Amniotic epithelial cell (primary cell): ENCODE data around the gene IRX4.

ENCODE experiments used
- DNase-seq: peaks from one replicate; pipeline ENCODE4 v3.0.0-alpha.2; 2010; ENCODE audit warnings: low read depth

IRX4 gene

GRCh38 chr5:1882337-1883119 lies at the start of gene IRX4:
Gene IRX4 (minus strand): TSS chr5:1882925. CDS start chr5:1882647, 278 bp downstream.
- peak; percentile 7 for DNase-seq

GRCh38 chr5:1931604-1932231 lies 49.0 kb upstream of the IRX4 start:
- DNase-seq, result no peak

GRCh38 chr5:1930880-1931603 lies 48.3 kb upstream of the IRX4 start:
- DNase-seq, result no peak

GRCh38 chr5:1930501-1930879 lies 47.8 kb upstream of the IRX4 start:
- DNase-seq, result no peak

DNA sequence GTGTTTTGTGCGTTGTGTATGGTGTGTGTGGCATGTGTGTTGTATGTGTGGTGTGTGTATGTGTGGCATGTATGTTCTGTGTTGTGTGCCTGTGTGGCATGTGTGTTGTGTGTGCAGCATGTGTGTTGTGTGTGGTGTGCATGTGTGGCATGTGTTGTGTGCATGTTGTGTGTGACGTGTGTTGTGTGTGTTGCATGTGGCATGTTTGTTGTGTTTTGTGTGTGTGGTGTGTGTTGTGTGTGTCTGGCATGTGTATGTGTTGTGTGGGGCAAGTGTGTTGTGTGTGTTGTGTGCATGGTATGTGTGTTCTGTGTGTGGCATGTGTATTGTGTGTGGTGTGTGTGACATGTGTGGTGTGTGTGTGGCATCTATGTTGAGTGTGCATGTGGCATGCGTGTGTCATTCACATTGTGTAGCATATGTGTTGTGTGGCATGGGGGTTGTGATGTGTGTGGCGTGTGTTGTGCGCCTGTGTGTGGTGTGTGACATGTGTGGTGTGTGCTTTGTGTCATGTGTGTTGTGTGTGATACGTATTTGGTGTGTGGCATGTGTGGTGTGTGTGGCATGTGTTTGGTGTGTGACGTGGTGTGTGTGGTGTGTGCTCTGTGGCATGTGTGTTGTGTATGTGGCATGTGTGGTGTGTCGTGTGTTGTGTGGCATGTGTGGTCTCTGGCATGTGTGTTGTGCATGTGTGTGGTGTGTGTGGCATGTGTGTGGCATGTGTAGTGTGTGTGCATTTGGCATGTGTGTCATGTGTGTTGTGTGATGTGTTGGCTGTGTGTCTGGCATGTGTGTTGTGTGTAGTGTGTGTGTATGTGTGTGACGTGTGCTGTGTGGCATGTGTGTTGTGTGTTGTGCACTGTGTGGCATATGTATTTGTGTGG lies 46.6 kb upstream of the IRX4 start:
- no peak for DNase-seq

DNA sequence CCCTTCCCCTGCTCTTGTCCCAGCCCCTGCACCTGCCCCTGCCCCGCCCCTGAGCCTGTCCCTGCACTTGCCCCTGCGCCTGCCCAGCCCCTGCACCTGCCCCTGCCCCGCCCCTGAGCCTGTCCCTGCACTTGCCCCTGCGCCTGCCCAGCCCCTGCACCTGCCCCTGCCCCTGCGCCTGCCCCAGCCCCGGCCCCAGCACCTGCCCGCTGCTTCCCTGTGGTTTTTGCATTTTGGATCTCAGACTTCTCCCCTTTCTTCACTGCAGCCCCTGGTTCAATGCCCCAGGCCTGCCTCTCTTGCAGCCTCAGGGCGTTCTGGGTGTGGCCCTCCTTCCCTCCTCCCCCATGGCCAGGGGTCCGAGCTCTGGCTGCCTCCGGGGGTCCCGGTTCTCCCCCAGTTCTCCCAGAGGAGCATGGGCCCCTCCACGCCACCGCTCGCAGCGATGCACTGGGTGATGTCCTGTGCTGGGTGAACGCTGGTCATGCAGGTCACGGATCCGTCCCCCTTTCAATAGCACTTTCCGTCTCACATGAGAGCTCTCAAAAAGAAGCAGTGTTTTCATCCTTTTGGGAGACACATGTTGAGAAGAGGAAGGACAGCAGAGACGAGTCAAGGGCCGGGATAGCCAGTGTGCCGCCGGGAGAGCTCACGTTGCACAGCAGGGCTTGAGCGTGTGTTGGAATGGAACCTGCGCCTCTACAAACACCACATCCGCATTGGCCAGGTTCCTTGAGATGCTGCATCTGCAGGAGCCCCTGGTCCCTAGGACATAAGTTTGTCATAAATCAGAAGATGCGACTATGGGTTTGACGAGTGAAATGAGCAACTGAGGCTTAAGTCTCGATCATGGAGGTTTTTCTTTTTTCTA lies 44.0 kb upstream of the IRX4 start:
- DNase-seq, result no peak

- no peak for DNase-seq
These were observed 43.3 kb upstream of the IRX4 start for GRCh38 chr5:1926071-1926440.

DNA sequence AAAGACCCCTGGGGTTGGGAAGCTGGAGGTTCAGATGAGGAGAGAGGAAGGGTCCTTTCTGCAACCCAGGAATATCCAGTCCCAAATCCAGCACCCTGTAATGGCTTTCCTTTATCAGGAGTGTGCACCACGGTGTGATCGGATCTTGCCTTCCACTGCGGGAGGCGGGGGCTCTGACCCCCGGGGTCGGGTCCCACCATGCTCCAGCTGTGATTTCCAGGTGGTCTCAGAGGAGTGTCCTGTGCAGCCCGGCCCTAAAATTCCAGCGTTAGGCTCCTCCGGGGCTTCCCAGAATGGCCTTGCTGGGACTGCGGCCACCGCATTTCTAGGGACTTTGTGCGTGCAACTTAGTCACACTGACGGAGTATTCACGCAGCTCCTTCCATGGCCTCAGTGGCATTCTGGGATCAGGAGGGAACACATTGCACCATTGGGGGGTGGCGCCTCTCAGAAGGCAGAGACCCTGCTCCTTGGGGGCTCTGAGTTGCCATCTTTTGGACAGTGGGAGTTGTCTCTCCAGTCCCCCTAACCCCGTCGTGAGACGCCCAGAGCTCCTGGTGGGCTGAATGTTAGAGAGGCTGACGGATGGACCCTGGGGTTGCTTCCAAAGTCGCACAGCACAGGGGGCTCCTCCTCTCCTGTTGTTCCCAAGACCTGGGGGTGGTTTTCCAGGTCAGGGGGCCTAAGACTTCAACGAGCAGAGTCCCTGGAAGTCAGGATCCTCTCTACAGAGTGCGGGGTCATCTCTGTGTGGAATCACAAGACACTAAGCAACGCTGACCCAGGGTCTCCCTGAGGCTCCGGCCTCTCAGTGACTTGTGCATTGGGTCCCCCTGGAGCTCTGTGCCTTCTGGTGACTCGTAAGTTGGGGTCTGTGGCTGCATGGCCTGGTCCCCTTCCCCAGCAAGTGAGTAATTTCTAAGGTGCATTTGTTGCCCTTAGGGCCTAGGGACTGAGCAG lies 42.7 kb upstream of the IRX4 start:
- DNase-seq, result no peak

DNA sequence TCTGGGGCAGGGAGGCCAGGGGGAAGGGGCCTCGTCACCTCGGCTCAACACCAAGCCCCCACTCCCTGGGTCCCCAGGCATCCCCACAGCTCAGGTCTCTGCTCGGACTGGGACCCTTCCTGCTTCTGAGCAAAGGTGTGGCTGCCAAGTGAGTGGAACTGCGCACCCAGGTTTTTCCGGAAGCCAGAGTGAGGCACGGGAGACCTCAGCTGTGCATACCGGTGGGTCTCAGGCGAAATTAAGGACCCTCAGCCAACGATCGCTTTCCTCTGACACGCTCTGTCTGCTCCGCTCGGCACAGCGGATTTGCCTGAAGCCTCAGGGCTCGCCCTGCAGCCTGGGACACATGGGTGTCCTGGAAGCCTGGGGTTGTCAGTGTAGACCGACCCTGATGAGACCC lies 41.0 kb upstream of the IRX4 start:
- DNase-seq, result no peak

GRCh38 chr5:1923341-1923740 lies 40.6 kb upstream of the IRX4 start:
- no peak for DNase-seq

DNA sequence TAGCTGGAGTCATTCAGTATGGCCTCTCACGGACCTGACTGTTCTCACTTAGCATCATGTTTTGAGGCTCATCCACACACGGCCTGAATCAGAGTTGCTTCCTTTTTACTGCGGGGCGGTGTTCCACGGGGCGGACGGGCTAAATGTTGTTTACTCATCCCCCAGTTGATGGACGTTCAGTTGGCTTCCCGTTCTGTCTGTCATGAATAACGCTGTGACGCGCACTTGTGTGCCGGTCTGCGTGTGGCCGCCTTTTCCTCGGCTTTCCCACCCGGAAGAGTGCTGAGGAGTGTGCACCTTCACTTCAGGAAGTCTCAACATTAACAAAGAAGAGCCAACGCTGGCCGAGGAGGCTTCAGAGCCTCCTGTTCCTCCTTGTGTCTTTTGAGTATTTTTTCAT lies 39.0 kb upstream of the IRX4 start:
- no peak for DNase-seq

DNA sequence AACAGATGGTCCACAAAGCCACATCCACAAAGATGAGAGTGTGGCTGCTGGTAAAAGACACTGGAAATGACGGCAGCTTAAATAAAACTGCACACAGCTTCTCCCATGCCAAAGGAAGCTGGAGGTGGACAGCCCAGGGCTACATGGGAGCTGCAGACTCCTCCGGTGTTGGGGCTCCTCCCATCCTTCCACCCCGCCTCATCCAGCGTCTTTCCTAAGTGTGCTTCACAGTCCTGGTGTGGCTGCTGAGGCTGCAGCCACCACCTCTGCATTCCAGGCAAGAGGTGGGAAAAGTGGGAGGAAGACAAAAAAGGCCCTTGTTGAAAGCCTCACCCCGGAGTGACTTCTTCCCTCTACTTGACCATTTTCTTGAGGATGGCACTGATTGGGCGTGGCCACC lies 37.0 kb upstream of the IRX4 start:
- no peak for DNase-seq

- no peak for DNase-seq
These were observed 36.5 kb upstream of the IRX4 start for GRCh38 chr5:1919209-1919566.

- no peak for DNase-seq
These were observed 35.9 kb upstream of the IRX4 start for GRCh38 chr5:1918488-1919208.

DNA sequence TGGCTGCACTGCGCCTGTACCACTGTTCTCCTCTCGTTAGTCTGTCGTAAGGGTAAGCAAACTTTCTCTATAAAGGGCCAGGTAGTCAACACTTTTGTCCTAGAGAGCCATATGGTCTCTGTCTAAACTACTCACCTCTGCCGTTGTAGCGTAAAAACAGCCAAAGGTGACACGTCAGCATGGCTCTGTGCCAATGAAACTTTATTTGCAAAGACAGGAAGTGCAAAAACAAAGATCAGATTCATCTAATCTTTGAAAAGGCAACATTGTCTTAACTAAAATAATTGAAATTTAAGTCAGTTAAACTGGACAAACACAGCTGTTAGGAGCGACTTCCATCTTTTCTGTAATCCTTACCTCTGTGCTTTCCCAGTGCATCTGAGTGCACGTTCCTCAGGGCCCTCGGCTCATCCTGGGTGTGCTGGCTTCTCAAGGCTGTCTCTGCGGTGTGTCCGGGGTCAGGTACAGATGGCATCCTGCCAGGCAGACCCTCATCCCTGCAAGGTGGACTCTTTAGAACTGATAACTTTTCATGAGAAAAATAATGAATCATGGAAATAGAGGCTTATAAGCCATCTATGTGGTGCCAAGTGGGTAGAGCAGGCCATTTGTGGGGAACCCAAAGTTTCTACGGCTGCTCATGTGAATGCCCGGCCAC lies 35.2 kb upstream of the IRX4 start:
- DNase-seq, result no peak

DNA sequence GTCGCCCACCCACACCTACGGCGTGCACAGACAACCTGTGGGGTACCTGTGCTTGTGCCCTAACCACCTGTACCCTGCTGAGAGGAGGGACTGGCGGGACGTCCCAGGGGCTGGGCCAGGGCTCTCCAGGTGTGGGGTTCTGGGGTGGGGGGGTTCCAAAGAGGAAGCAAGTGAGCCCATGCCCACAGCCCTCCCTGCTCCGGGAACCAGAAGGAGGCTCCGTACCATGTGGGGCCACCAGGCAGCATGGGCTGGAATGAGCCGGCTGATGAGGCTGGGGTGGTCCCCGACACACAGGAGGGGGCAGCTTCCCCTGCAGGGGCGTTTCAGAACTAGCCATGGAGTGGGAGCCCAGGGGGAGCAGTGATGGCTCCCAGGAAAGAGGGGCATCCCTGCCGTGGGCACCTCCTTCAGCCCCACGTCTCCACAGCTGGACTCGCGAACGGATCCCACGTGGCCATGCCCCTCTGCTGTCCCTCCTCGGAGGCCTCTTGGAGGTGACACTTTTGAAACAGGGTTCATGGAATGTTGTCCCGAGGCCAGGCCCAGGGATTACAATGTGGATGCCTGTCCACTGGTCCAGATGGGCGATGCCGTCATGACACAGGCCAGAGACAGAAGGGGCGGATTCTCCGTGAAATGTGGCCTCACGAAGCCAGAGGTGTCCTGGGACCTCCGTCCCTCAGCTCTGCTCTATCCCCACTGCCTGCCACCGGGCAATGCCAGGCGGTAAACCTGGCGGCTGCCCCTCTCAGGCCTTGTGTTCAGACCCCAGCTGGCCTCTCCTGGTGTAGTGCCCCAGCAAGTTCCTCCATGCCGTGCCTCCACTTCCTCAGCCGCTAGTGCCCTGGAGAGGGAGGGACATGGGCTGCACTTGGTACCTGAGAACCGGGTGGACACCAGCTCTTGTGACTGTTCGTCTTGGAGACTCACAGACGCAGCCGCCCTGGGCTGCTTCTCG lies 33.6 kb upstream of the IRX4 start:
- DNase-seq, result no peak

DNA sequence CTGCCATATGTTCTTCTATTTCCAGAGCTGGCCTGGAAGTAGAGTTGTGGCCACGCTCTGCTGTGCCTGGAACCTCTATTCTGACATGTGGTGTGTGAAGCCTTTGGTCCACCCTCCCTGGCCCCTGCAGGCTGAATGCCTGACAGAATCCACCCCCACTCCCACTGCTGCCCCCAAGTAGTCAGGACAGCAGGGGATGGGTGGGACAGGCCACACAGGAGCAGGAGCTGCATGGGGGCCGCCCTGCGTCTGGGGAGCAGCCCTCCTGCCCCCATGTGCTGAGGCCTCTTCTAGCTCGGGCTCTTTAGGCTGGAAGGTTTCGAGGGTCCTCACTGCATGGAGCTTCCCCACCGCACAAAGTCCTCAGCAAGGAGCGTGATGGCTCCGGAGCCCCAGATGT lies 32.6 kb upstream of the IRX4 start:
- no peak for DNase-seq

GRCh38 chr5:1914471-1914870 lies 31.7 kb upstream of the IRX4 start:
- DNase-seq, result no peak
